Measurements from ENCODE around the gene OR2AG1.
"Not testable (repeated sequence)": the region's sequence is repeated elsewhere in the genome, so short reads cannot be mapped to it uniquely, and the experiment has no call there.

Gene OR2AG1

GRCh38 chr11:6794639-6795038 is 11.8 kb downstream of the OR2AG1 start:
- no peak for DNase-seq

- DNase-seq: no peak
Measured at GRCh38 chr11:6799402-6799801, 16.6 kb downstream of the OR2AG1 start, which contains the start of gene OR6A2. OR6A2 (minus strand) TSS chr11:6799689; CDS start chr11:6795708, 3,981 bp downstream.

- DNase-seq: not testable (repeated sequence)
Measured at GRCh38 chr11:6801075-6801474, 18.3 kb downstream of the OR2AG1 start.

GRCh38 chr11:6812390-6813005 is 29.7 kb downstream of the OR2AG1 start:
- peak; percentile 46 to 47 for DNase-seq

GRCh38 chr11:6813656-6814055 is 30.8 kb downstream of the OR2AG1 start:
- no peak for DNase-seq

GRCh38 chr11:6817694-6818093 is 34.9 kb downstream of the OR2AG1 start:
- peak in 1 of 2 experiments; percentile 49 for DNase-seq

- DNase-seq: no peak
Measured at GRCh38 chr11:6818967-6819366, 36.1 kb downstream of the OR2AG1 start.

GRCh38 chr11:6824136-6824823 is 41.5 kb downstream of the OR2AG1 start:
- DNase-seq: no peak

GRCh38 chr11:6825231-6825744 is 42.5 kb downstream of the OR2AG1 start:
- no peak for DNase-seq

GRCh38 chr11:6828103-6828502 is 45.3 kb downstream of the OR2AG1 start:
- no peak for DNase-seq

- DNase-seq: no peak
Measured at GRCh38 chr11:6833356-6833755, 50.5 kb downstream of the OR2AG1 start.

GRCh38 chr11:6834021-6834420 is 51.2 kb downstream of the OR2AG1 start:
- no peak for DNase-seq

All from NCI-H524 (cell line).